ENCODE measurements around the gene ABCA1.

ABCA1 gene

DNA sequence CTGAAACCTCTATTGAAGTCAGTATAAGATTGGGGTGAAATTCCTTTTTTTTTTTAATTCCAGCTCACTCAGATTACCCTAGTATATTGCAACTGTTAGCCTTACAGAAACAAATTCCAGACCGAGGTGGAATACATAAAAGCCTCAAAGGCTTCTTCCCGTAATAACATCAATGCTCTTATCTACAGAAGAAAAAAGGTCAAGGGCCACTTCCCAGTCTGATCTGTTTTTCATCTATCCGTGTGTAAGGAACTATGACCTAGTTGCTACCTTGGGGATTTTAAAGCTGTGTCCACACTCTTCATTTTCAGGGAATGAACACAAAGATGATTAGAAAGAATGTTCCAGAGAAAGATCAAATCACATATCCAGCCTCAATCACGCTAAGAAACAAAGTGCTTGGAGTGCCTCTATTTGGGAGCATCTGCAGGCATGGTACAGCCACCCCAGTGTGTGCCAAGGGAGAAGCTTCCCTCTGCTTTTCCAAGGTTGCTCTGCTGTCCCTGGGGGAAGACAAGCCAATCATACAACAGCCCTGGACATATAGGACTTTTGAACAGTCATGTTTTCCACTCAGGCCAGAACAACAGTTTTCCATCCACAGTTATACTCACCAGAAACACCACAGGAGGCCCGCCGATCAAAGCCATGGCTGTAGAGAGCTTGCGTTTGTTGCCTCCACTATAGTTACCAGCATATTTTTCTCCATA is 140.5 kb downstream of the ABCA1 start:
- H3K27ac ChIP-seq (ENCODE audit: insufficient read depth, low read length, poor library complexity, severe bottlenecking): no peak overlapping the region
- H3K36me3 ChIP-seq (ENCODE audit: control insufficient read depth, insufficient read depth, low read length): peaks cover 3% of the 10 kb centered on the region
- H3K4me3 ChIP-seq (ENCODE audit: insufficient read depth, low read depth, low read length, poor library complexity, severe bottlenecking): no peak overlapping the region
- H3K4me1 ChIP-seq (ENCODE audit: control insufficient read depth, insufficient read depth, low read length, poor library complexity, severe bottlenecking): no peaks in the 10 kb centered on the region
- H3K27me3 ChIP-seq (replicated peaks; ENCODE audit: control insufficient read depth, insufficient read depth, low read length, poor library complexity, severe bottlenecking): no peaks in the 10 kb centered on the region
- no peak for DNase-seq
- H3K9me3 ChIP-seq (ENCODE audit: control insufficient read depth, low read length): no peaks in the 10 kb centered on the region

DNA sequence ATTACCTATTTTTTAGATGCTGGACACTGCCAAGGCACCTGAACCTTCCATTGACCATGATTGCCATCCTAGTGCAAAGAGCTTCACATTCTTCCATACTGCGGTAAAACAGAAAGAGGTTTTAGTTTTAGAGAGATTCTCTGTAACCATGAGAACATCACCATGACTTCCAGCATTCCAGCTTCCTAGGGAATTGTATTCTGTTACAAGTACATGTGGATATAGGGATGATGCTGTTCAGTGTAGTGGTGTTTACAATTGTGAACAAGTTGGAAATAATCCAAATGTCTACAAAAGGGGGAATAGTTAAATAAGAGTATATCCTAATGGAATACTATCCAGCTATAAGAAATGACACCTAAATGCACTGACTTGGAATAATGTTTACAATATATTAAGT is 141.7 kb downstream of the ABCA1 start:
- H3K9me3 ChIP-seq (ENCODE audit: control insufficient read depth, low read length): no peaks in the 10 kb centered on the region
- H3K27me3 ChIP-seq (replicated peaks; ENCODE audit: control insufficient read depth, insufficient read depth, low read length, poor library complexity, severe bottlenecking): no peaks in the 10 kb centered on the region
- peaks cover 3% of the 10 kb centered on the region for H3K36me3 ChIP-seq (ENCODE audit: control insufficient read depth, insufficient read depth, low read length)
- no peak for DNase-seq
- H3K4me1 ChIP-seq (ENCODE audit: control insufficient read depth, insufficient read depth, low read length, poor library complexity, severe bottlenecking): no peaks in the 10 kb centered on the region
- H3K27ac ChIP-seq (ENCODE audit: insufficient read depth, low read length, poor library complexity, severe bottlenecking): no peak overlapping the region
- H3K4me3 ChIP-seq (ENCODE audit: insufficient read depth, low read depth, low read length, poor library complexity, severe bottlenecking): no peak overlapping the region

DNA sequence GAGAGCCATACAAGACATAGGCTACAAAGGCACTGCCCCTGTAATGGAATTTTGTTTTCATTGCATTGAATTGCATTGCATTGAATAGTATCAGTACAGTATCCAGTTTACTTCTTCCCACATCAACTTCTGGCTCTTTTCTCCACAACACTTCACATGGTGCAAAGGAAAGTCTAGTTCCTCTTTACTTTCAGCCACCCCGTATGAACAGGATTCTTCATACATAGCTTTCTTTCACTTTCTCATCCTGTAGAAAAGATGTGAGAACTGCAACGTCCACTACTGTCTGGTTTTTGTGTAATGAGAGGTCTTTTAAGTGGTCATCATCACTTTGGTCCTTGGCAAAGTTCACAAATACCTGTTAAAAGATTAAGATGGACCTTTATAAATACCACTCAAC is 143.9 kb downstream of the ABCA1 start:
- Histone ChIP-seq H3K36me3 (ENCODE audit: control insufficient read depth, insufficient read depth, low read length) (peaks cover 3% of the 10 kb centered on the region), H3K4me1 (ENCODE audit: control insufficient read depth, insufficient read depth, low read length, poor library complexity, severe bottlenecking) (no peaks in the 10 kb centered on the region), H3K9me3 (ENCODE audit: control insufficient read depth, low read length) (no peaks in the 10 kb centered on the region), H3K27me3 (replicated peaks; ENCODE audit: control insufficient read depth, insufficient read depth, low read length, poor library complexity, severe bottlenecking) (no peaks in the 10 kb centered on the region), H3K27ac (ENCODE audit: insufficient read depth, low read length, poor library complexity, severe bottlenecking) (no peak overlapping the region), H3K4me3 (ENCODE audit: insufficient read depth, low read depth, low read length, poor library complexity, severe bottlenecking) (no peak overlapping the region)
- no peak for DNase-seq

DNA sequence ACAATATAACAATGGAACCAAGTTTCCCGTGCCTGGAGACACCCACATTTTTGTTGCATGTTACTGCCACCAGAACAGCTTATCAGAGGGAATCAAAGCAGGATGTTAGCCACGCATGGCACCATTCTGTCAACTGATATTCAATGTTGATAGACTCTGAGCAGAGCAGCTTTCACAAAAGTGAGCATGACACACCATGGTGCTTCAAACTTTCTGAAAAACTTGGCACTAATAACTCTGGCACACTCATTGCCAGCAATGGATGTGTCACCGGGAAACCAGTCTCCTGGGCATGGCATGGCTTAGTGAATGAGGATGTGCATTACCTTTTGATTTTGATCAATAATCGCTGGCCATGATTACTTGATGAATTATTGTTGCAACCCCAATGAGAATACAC is 144.4 kb downstream of the ABCA1 start:
- H3K27ac ChIP-seq (ENCODE audit: insufficient read depth, low read length, poor library complexity, severe bottlenecking): no peak overlapping the region
- no peak for DNase-seq
- no peak overlapping the region for H3K4me3 ChIP-seq (ENCODE audit: insufficient read depth, low read depth, low read length, poor library complexity, severe bottlenecking)
- no peaks in the 10 kb centered on the region for H3K9me3 ChIP-seq (ENCODE audit: control insufficient read depth, low read length)
- no peaks in the 10 kb centered on the region for H3K27me3 ChIP-seq (replicated peaks; ENCODE audit: control insufficient read depth, insufficient read depth, low read length, poor library complexity, severe bottlenecking)
- H3K36me3 ChIP-seq (ENCODE audit: control insufficient read depth, insufficient read depth, low read length): peaks cover 3% of the 10 kb centered on the region
- H3K4me1 ChIP-seq (ENCODE audit: control insufficient read depth, insufficient read depth, low read length, poor library complexity, severe bottlenecking): no peaks in the 10 kb centered on the region

DNA sequence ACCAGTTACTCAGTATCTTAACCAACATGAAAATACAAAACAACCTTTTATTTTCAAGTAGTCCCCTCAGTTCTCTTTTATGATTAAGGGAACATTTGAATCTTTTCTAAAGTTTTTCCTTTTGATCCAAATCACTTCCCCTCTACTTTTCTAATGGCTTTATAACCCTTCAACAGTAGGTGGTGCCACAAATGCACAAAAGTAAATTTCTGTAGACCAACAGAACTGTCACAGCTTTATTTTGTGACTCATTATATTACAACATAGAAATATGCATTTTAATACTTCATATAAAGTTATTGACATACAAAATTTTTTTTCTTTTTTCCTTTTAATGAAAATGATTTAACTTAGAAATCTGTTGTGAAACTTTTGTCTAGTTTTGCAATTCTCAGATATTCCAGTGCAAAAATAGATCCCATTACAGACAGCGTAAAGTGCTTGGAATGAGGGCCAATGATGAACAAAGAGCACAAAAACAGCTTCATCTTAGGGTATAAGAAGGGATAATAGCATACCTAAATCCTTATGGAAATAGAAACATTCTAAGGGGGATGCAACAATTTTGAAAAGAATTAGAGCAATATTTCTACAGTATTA is 147.1 kb downstream of the ABCA1 start:
- Histone ChIP-seq H3K27ac (ENCODE audit: insufficient read depth, low read length, poor library complexity, severe bottlenecking) (no peak overlapping the region), H3K36me3 (ENCODE audit: control insufficient read depth, insufficient read depth, low read length) (no peaks in the 10 kb centered on the region), H3K27me3 (replicated peaks; ENCODE audit: control insufficient read depth, insufficient read depth, low read length, poor library complexity, severe bottlenecking) (no peaks in the 10 kb centered on the region), H3K4me3 (ENCODE audit: insufficient read depth, low read depth, low read length, poor library complexity, severe bottlenecking) (no peak overlapping the region), H3K9me3 (ENCODE audit: control insufficient read depth, low read length) (no peaks in the 10 kb centered on the region), H3K4me1 (ENCODE audit: control insufficient read depth, insufficient read depth, low read length, poor library complexity, severe bottlenecking) (no peaks in the 10 kb centered on the region)
- DNase-seq: no peak

DNA sequence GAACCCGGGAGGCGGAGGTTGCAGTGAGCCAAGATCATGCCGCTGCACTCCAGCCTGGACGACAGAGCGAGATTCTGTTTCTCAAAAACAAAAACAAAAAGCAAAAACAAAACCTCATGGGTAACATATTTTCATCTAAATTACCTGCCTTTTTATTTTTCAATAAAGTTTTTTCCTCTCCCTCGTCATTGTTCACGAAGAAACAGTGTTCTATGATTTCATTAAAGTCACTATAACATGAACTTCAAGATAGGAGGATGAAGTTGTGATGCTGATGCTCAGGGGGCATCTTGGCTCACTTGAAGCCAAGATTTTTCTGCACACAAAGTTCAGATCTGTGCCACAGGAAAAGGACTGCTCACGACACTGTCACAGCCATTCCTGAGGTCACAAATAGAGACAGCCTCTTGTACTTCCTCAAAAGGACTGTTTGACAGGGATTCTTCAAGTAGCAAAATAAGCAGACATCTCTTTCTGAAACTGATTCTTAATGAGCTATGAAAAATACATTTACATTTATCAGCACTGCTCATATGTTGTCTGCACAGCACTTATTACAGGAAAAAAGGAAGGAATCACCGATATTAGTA is 147.9 kb downstream of the ABCA1 start:
- no peak overlapping the region for H3K4me3 ChIP-seq (ENCODE audit: insufficient read depth, low read depth, low read length, poor library complexity, severe bottlenecking)
- no peak for DNase-seq
- no peaks in the 10 kb centered on the region for H3K9me3 ChIP-seq (ENCODE audit: control insufficient read depth, low read length)
- no peaks in the 10 kb centered on the region for H3K27me3 ChIP-seq (replicated peaks; ENCODE audit: control insufficient read depth, insufficient read depth, low read length, poor library complexity, severe bottlenecking)
- H3K4me1 ChIP-seq (ENCODE audit: control insufficient read depth, insufficient read depth, low read length, poor library complexity, severe bottlenecking): no peaks in the 10 kb centered on the region
- H3K36me3 ChIP-seq (ENCODE audit: control insufficient read depth, insufficient read depth, low read length): no peaks in the 10 kb centered on the region
- H3K27ac ChIP-seq (ENCODE audit: insufficient read depth, low read length, poor library complexity, severe bottlenecking): no peak overlapping the region

DNA sequence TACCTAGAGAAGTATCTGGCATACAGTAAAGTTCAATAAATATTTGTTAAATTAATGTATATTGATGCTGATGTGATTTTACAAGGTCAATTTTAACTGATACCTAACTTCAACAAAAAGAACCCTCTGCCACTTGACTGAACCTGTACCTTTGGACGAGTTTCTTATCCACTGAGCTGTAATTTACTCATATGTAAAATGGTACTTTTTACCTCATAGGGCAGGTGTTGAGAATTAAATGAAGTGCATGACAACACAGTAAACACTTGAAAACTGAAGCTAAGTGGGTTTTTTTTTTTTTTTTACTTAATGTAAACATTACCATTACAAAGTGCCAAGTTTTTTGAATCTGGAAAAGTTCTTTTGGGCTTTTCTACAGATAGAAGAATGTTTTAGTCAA is 148.6 kb downstream of the ABCA1 start:
- DNase-seq: no peak
- no peak overlapping the region for H3K27ac ChIP-seq (ENCODE audit: insufficient read depth, low read length, poor library complexity, severe bottlenecking)
- no peaks in the 10 kb centered on the region for H3K4me1 ChIP-seq (ENCODE audit: control insufficient read depth, insufficient read depth, low read length, poor library complexity, severe bottlenecking)
- no peaks in the 10 kb centered on the region for H3K36me3 ChIP-seq (ENCODE audit: control insufficient read depth, insufficient read depth, low read length)
- no peak overlapping the region for H3K4me3 ChIP-seq (ENCODE audit: insufficient read depth, low read depth, low read length, poor library complexity, severe bottlenecking)
- no peaks in the 10 kb centered on the region for H3K9me3 ChIP-seq (ENCODE audit: control insufficient read depth, low read length)
- H3K27me3 ChIP-seq (replicated peaks; ENCODE audit: control insufficient read depth, insufficient read depth, low read length, poor library complexity, severe bottlenecking): no peaks in the 10 kb centered on the region

DNA sequence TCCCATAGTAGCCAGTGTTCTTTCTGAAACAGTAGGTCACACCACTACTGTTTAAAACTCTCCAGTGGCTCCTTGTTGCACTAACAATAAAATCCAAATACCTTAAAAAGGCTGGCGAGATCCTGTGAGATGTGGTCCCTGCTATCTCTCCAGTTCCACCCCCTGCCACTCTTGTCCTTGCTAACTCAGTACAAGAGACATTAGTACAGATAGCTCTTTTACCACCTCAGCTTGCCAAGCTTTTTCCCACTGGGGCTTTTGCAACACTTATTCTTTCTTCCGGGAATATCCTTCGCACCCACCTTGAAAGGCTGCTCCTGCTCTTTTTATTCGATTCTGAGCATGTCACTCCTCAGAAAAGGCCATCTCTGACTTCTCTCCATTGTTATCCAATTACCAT is 149.2 kb downstream of the ABCA1 start:
- no peaks in the 10 kb centered on the region for H3K4me1 ChIP-seq (ENCODE audit: control insufficient read depth, insufficient read depth, low read length, poor library complexity, severe bottlenecking)
- H3K9me3 ChIP-seq (ENCODE audit: control insufficient read depth, low read length): no peaks in the 10 kb centered on the region
- no peak for DNase-seq
- no peak overlapping the region for H3K27ac ChIP-seq (ENCODE audit: insufficient read depth, low read length, poor library complexity, severe bottlenecking)
- H3K36me3 ChIP-seq (ENCODE audit: control insufficient read depth, insufficient read depth, low read length): no peaks in the 10 kb centered on the region
- no peak overlapping the region for H3K4me3 ChIP-seq (ENCODE audit: insufficient read depth, low read depth, low read length, poor library complexity, severe bottlenecking)
- no peaks in the 10 kb centered on the region for H3K27me3 ChIP-seq (replicated peaks; ENCODE audit: control insufficient read depth, insufficient read depth, low read length, poor library complexity, severe bottlenecking)

DNA sequence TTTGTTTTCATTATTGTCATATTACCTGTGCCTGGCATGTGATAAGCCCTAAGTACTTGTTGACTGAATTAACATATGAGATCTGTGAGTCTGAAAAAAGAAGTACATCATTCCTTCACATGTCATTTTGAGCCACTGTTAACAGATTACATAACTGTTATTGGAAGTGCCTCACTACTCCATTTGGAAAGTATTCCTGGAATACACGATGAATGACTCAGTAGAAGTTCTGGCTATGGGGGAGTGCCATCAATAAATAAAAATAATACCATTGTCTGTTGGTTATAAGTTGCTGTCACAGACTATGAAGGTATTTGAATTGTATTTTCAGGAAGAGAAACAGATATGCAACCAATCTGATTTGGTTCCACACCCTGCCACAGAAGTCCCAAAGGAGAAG is 151.2 kb downstream of the ABCA1 start:
- H3K4me1 ChIP-seq (ENCODE audit: control insufficient read depth, insufficient read depth, low read length, poor library complexity, severe bottlenecking): no peaks in the 10 kb centered on the region

DNA sequence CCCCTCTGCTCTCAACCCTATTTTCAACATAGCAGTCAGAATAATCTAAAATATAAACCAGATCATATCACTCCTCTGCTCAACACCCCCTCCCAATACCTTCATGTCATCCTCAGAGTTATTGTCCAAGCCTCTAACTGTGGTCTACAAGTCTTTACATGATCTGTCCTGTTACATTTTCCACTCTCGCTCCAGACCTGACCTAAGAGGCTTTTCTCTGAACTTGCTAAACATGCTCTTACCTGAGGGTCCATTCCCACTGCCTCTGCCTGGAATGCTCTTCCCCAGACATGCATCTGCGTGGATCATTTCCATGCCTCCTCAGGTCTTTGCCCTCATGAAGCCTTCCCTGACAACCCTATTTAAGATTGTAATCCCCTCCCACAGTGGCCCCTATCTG is 152.0 kb downstream of the ABCA1 start:
- H3K27me3 ChIP-seq (replicated peaks; ENCODE audit: control insufficient read depth, insufficient read depth, low read length, poor library complexity, severe bottlenecking): no peaks in the 10 kb centered on the region
- H3K4me3 ChIP-seq (ENCODE audit: insufficient read depth, low read depth, low read length, poor library complexity, severe bottlenecking): no peak overlapping the region
- no peaks in the 10 kb centered on the region for H3K9me3 ChIP-seq (ENCODE audit: control insufficient read depth, low read length)
- H3K27ac ChIP-seq (ENCODE audit: insufficient read depth, low read length, poor library complexity, severe bottlenecking): no peak overlapping the region
- DNase-seq: no peak
- H3K36me3 ChIP-seq (ENCODE audit: control insufficient read depth, insufficient read depth, low read length): no peaks in the 10 kb centered on the region
- H3K4me1 ChIP-seq (ENCODE audit: control insufficient read depth, insufficient read depth, low read length, poor library complexity, severe bottlenecking): no peaks in the 10 kb centered on the region

More for the DNA sequence above, 151.2 kb downstream of the ABCA1 start:
- no peak for DNase-seq
- H3K4me3 ChIP-seq (ENCODE audit: insufficient read depth, low read depth, low read length, poor library complexity, severe bottlenecking): no peak overlapping the region
- H3K27ac ChIP-seq (ENCODE audit: insufficient read depth, low read length, poor library complexity, severe bottlenecking): no peak overlapping the region
- no peaks in the 10 kb centered on the region for H3K9me3 ChIP-seq (ENCODE audit: control insufficient read depth, low read length)
- no peaks in the 10 kb centered on the region for H3K27me3 ChIP-seq (replicated peaks; ENCODE audit: control insufficient read depth, insufficient read depth, low read length, poor library complexity, severe bottlenecking)
- no peaks in the 10 kb centered on the region for H3K36me3 ChIP-seq (ENCODE audit: control insufficient read depth, insufficient read depth, low read length)

All from effector memory CD4-positive, alpha-beta T cell (primary cell).